ENCODE data around the gene CDH13. TPM values are rescaled to one million over a fixed set of nuclear protein-coding genes. Genes with fewer than 3 reads are reported as not detected.

CDH13 gene
- total RNA-seq, 1 donor from 2014 or later, result not detected

DNA sequence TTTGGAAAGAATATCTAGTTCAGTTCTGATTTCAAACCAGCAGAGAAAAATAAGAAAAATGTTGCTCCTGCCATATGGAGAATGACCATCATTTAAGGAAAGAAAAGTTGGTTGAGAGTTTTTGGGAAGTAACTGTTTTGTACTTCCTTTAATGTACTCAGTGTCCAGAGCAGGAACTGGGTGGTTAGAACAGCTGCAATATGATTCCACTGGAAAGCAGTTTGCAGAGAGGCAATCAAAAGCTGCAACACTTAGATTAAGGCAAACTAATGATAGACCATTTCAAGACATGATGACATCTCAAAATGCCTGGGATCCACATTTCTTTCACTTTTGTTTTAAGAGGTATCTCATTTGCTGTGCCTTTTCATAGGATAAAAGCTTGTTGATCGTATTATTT, 867.7 kb downstream of the CDH13 start:
- ChIA-PET CTCF (no interaction called here), POLR2A (no interaction called here)
- no peak overlapping the region for H3K27ac Mint-ChIP-seq
- DNase-seq (no peak), ATAC-seq (ENCODE audit: low read depth) (no peak)
- TF ChIP-seq, protein P1, sequence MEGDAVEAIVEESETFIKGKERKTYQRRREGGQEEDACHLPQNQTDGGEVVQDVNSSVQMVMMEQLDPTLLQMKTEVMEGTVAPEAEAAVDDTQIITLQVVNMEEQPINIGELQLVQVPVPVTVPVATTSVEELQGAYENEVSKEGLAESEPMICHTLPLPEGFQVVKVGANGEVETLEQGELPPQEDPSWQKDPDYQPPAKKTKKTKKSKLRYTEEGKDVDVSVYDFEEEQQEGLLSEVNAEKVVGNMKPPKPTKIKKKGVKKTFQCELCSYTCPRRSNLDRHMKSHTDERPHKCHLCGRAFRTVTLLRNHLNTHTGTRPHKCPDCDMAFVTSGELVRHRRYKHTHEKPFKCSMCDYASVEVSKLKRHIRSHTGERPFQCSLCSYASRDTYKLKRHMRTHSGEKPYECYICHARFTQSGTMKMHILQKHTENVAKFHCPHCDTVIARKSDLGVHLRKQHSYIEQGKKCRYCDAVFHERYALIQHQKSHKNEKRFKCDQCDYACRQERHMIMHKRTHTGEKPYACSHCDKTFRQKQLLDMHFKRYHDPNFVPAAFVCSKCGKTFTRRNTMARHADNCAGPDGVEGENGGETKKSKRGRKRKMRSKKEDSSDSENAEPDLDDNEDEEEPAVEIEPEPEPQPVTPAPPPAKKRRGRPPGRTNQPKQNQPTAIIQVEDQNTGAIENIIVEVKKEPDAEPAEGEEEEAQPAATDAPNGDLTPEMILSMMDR (IDR thresholded peaks at IDR 0.05), result no peak
- H3K4me1 Mint-ChIP-seq, result no peaks in the 10 kb centered on the region
- no peak overlapping the region for H3K4me3 Mint-ChIP-seq
- intact Hi-C loops (cut with micrococcal nuclease), result no loop called here
- H3K9me3 Mint-ChIP-seq, result no peaks in the 10 kb centered on the region
- no peaks in the 10 kb centered on the region for H3K27me3 Mint-ChIP-seq
- H3K36me3 Mint-ChIP-seq (ENCODE audit: low read depth), result no peaks in the 10 kb centered on the region

DNA sequence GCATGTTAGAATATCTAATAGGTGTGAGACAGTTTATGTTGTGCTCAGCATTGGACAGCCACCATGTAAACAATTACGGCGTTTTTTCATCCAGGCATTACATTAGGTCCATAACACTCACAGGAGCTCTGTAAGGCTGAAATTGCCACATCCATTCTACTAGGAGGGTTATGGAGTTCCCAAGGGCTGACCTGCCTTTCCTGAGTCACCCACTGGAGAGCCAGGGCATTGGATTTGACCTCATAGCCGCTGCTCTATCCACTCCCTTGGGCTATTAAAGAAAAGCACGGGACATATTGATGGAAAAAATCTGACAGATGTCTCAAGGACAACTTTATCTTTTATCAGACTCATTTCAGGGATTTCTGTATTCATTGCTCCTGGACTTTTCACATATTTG, 874.7 kb downstream of the CDH13 start:
- intact Hi-C loops (cut with micrococcal nuclease), result no loop called here
- Mint-ChIP-seq H3K4me1 (no peaks in the 10 kb centered on the region), H3K9me3 (no peaks in the 10 kb centered on the region), H3K27ac (no peak overlapping the region), H3K36me3 (ENCODE audit: low read depth) (no peaks in the 10 kb centered on the region), H3K27me3 (peaks cover 5% of the 10 kb centered on the region), H3K4me3 (no peak overlapping the region)
- ATAC-seq (ENCODE audit: low read depth) (no peak), DNase-seq (no peak)
- POLR2A ChIA-PET, result no interaction called here
- TF ChIP-seq, protein P1 (IDR thresholded peaks at IDR 0.05), result no peak
- CTCF ChIA-PET, result no interaction called here

DNA sequence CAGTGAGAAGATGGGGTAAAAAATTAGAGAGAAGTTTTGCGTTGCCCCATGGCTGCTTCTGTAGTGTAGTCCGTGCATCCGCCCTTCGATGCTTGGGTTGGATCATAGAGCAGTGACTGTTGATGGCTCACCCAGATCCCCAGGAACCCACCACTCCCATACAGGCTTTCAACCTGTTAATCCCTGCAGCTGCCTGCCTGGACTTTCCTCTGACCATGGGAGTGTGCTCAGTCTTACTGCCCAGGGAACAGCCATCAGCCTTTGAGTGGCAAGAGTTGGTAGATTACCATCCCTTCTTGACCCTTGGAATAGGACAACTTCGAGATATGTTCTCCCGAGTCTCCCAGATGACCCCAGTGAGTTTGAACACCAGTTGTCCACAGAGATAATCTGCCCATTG, 881.5 kb downstream of the CDH13 start:
- H3K9me3 Mint-ChIP-seq, result no peaks in the 10 kb centered on the region
- no peaks in the 10 kb centered on the region for H3K4me1 Mint-ChIP-seq
- TF ChIP-seq, protein P1 (IDR thresholded peaks at IDR 0.05), result no peak
- H3K4me3 Mint-ChIP-seq, result no peak overlapping the region
- intact Hi-C loops (cut with micrococcal nuclease), result no loop called here
- no peak overlapping the region for H3K27ac Mint-ChIP-seq
- no peaks in the 10 kb centered on the region for H3K36me3 Mint-ChIP-seq (ENCODE audit: low read depth)
- ATAC-seq (ENCODE audit: low read depth) (no peak), DNase-seq (no peak)
- H3K27me3 Mint-ChIP-seq, result peaks cover 6% of the 10 kb centered on the region
- ChIA-PET CTCF (no interaction called here), POLR2A (no interaction called here)

DNA sequence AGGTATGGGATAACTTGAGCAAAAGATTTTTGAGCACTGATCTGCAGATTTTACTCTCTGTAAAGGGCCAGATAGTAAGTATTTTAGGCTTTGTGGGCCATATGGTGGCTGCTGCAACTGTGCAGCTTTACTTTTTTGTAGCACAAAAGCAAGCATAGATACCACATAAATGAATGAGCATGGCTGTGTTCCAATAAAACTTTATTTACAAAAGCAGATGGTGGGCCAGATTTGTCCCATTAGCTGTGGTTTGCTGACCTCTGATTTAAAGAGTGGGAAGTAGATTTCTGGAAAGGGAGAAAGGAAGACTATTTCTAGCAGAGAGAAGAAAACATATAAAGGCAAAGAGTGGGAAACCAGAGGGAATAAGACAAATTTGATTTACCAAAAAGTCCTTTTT, 882.5 kb downstream of the CDH13 start:
- ATAC-seq (ENCODE audit: low read depth) (no peak), DNase-seq (no peak)
- TF ChIP-seq, protein P1 (IDR thresholded peaks at IDR 0.05), result no peak
- intact Hi-C loops (cut with micrococcal nuclease), result no loop called here
- no peaks in the 10 kb centered on the region for H3K36me3 Mint-ChIP-seq (ENCODE audit: low read depth)
- ChIA-PET CTCF (no interaction called here), POLR2A (no interaction called here)
- H3K4me1 Mint-ChIP-seq, result no peaks in the 10 kb centered on the region
- no peak overlapping the region for H3K27ac Mint-ChIP-seq
- no peak overlapping the region for H3K4me3 Mint-ChIP-seq
- H3K27me3 Mint-ChIP-seq, result peaks cover 6% of the 10 kb centered on the region
- H3K9me3 Mint-ChIP-seq, result no peaks in the 10 kb centered on the region

DNA sequence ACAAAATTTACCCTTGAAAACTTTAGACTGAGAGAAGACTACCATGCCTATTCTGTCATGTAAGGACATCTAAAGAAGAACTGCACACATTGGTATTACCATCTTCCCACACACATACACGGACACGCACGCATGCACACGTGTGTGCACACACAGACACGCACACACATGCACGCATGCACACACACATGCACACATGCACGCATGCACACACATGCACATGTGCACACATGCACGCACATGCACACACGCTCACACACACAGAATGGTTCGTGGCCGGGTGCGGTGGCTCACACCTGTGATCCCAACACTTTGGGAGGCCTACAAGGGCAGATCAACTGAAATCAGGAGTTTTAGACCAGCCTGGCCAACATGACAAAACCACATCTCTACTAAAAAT, 884.1 kb downstream of the CDH13 start:
- ChIA-PET POLR2A (no interaction called here), CTCF (no interaction called here)
- H3K36me3 Mint-ChIP-seq (ENCODE audit: low read depth), result no peaks in the 10 kb centered on the region
- H3K4me1 Mint-ChIP-seq, result no peaks in the 10 kb centered on the region
- no peak for ATAC-seq (ENCODE audit: low read depth)
- H3K4me3 Mint-ChIP-seq, result no peak overlapping the region
- TF ChIP-seq, protein P1 (IDR thresholded peaks at IDR 0.05), result no peak
- no peaks in the 10 kb centered on the region for H3K9me3 Mint-ChIP-seq
- no peak for DNase-seq
- H3K27ac Mint-ChIP-seq, result no peak overlapping the region
- H3K27me3 Mint-ChIP-seq, result peaks cover 6% of the 10 kb centered on the region
- intact Hi-C loops (cut with micrococcal nuclease), result no loop called here

All from activated B cell treated with CpG ODN at 0.5 μM for 24 hours (primary cell).